ENCODE measurements around the gene BMPR1A.

Gene BMPR1A

DNA sequence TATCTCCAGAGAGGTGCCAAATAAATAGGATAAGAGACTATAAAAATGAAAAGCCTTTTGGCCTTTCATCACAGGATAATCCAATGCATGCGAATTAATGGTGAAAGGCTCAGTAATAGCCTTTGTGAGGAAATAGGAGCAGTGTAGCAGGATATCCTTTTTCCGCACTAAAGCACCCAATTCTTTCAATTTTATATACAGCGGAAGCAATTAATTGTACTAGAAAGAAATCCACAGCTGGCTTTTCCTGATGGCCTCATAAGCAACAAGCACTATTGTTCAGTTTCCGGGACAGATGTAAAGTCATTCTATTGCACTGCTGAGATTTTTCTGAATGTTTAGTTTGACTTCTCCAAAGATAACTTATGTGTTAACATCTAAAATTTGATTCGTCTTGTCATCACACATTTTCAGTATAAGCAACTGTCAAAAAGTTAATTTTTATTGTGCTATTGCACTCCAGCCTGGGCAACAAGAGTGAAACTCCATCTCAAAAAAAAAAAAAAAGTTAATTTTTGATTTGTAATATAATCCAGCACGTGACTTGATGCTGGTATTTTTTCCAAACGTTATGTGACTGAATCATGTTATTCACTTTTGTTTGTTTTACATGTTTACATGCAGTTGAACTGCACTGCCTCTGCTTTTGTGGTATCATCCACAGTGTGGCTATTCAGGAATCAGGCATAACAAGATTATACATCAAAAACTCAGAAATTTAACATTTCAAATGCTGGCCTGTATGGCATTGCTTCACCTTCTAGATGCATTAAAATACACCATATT is 8.4 kb upstream of the BMPR1A start:
- Histone ChIP-seq H3K18ac (ENCODE audit: low read length) (no peak overlapping the region), H3K23ac (ENCODE audit: low read length) (no peak overlapping the region), H3K79me1 (ENCODE audit: low read length) (no peaks in the 10 kb centered on the region), H3K27me3 (ENCODE audit: insufficient read depth, low read length) (no peaks in the 10 kb centered on the region), H2BK12ac (ENCODE audit: low read length) (no peak overlapping the region), H2AK5ac (ENCODE audit: low read length) (no peak overlapping the region), H3K79me2 (ENCODE audit: control insufficient read depth, insufficient read depth, low read length, poor library complexity) (no peaks in the 10 kb centered on the region), H3K4me2 (ENCODE audit: low read length) (no peak overlapping the region), H3K27ac (ENCODE audit: low read depth, low read length) (no peak overlapping the region), H4K8ac (ENCODE audit: low read depth, low read length) (no peak overlapping the region), H3K36me3 (ENCODE audit: control insufficient read depth in 1 of 2, insufficient read depth in 2 of 2, low read length in 2 of 2) (no peaks in the 10 kb centered on the region), H3K9me3 (ENCODE audit: insufficient read depth, low read depth, low read length) (no peaks in the 10 kb centered on the region), H3K4me1 (ENCODE audit: control insufficient read depth in 1 of 2, insufficient read depth in 2 of 2, low read length in 2 of 2) (no peaks in the 10 kb centered on the region), H4K91ac (ENCODE audit: low read depth, low read length) (no peak overlapping the region), H2BK5ac (ENCODE audit: low read depth, low read length, poor library complexity) (no peak overlapping the region), H3K14ac (ENCODE audit: low read length) (no peak overlapping the region), H3K4me3 (ENCODE audit: low read depth, low read length) (no peak overlapping the region), H2BK120ac (ENCODE audit: insufficient read depth, low read length, poor library complexity) (no peak overlapping the region), H3K4ac (ENCODE audit: low read depth, low read length) (no peak overlapping the region), H4K12ac (ENCODE audit: low read depth, low read length) (no peak overlapping the region), H3K9ac (ENCODE audit: low read length) (no peak overlapping the region), H2AFZ (ENCODE audit: insufficient read depth, low read length, poor library complexity) (no peak overlapping the region)
- no peak for DNase-seq
- no CpG with 5 or more reads among the region's 7 CpGs for WGBS (ENCODE audit: extremely low coverage, insufficient coverage, insufficient read length)

- H3K36me3 ChIP-seq (ENCODE audit: control insufficient read depth in 1 of 2, insufficient read depth in 2 of 2, low read length in 2 of 2): no peaks in the 10 kb centered on the region
- H3K79me1 ChIP-seq (ENCODE audit: low read length): no peaks in the 10 kb centered on the region
- WGBS (ENCODE audit: extremely low coverage, insufficient coverage, insufficient read length): no CpG with 5 or more reads among the region's 9 CpGs
- no peak overlapping the region for H2AFZ ChIP-seq (ENCODE audit: insufficient read depth, low read length, poor library complexity)
- H3K4ac ChIP-seq (ENCODE audit: low read depth, low read length): no peak overlapping the region
- no peak overlapping the region for H3K27ac ChIP-seq (ENCODE audit: low read depth, low read length)
- peaks cover 2 to 3% of the 10 kb centered on the region in 2 experiments for H3K4me1 ChIP-seq (ENCODE audit: control insufficient read depth in 1 of 2, insufficient read depth in 2 of 2, low read length in 2 of 2)
- no peak for DNase-seq
- no peak overlapping the region for H2AK5ac ChIP-seq (ENCODE audit: low read length)
- peaks cover 2% of the 10 kb centered on the region for H3K79me2 ChIP-seq (ENCODE audit: control insufficient read depth, insufficient read depth, low read length, poor library complexity)
- no peak overlapping the region for H2BK5ac ChIP-seq (ENCODE audit: low read depth, low read length, poor library complexity)
- H2BK12ac ChIP-seq (ENCODE audit: low read length): no peak overlapping the region
- no peak overlapping the region for H3K4me3 ChIP-seq (ENCODE audit: low read depth, low read length)
- no peak overlapping the region for H4K12ac ChIP-seq (ENCODE audit: low read depth, low read length)
- no peak overlapping the region for H3K14ac ChIP-seq (ENCODE audit: low read length)
- H2BK120ac ChIP-seq (ENCODE audit: insufficient read depth, low read length, poor library complexity): no peak overlapping the region
- H3K9me3 ChIP-seq (ENCODE audit: insufficient read depth, low read depth, low read length): peaks cover 2% of the 10 kb centered on the region
- H4K91ac ChIP-seq (ENCODE audit: low read depth, low read length): no peak overlapping the region
- no peak overlapping the region for H3K18ac ChIP-seq (ENCODE audit: low read length)
- H3K23ac ChIP-seq (ENCODE audit: low read length): no peak overlapping the region
- H3K9ac ChIP-seq (ENCODE audit: low read length): no peak overlapping the region
- H3K4me2 ChIP-seq (ENCODE audit: low read length): no peak overlapping the region
- no peak overlapping the region for H4K8ac ChIP-seq (ENCODE audit: low read depth, low read length)
- H3K27me3 ChIP-seq (ENCODE audit: insufficient read depth, low read length): no peaks in the 10 kb centered on the region
Observed at GRCh38 chr10:86749854-86750253, 6.6 kb upstream of the BMPR1A start.

DNA sequence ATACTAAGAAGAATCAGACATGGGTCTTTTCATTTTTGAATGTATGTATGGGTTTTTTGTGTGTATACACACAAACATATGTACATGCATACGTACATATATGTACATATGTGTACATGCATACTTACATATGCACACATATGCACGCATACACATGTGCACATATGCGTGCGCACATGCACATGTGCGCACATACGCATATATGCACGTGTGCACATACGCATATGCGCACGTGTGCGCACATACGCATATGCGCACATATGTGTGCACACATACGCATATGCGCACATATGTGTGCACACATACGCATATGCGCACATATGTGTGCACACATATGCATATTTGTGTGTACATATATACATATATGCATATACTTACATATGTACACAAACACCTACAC is 4.9 kb upstream of the BMPR1A start:
- WGBS (ENCODE audit: extremely low coverage, insufficient coverage, insufficient read length): no CpG with 5 or more reads among the region's 17 CpGs
- no peaks in the 10 kb centered on the region for H3K27me3 ChIP-seq (ENCODE audit: insufficient read depth, low read length)
- H3K9ac ChIP-seq (ENCODE audit: low read length): no peak overlapping the region

DNA sequence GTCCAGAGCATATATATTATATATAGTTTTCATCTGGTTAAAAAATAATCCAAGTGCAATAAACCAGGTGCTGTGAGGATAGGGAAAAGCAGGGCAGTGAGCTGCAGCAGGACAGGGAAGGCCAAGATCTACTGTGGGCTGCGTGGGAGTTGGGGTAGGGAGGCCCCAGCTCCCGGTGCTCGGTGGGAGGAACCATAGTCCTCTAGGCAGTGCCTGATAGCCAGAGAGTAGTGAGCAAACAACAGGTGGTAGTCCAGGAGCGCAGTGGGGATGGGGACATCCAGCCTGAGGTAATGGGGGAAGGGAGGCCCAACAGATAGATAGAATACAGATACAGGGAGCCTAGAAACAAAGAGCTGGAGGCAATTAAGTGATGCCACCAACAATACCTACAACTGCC is 4.1 kb upstream of the BMPR1A start:
- Histone ChIP-seq H4K91ac (ENCODE audit: low read depth, low read length) (no peak overlapping the region), H2AFZ (ENCODE audit: insufficient read depth, low read length, poor library complexity) (no peak overlapping the region), H3K14ac (ENCODE audit: low read length) (no peak overlapping the region), H2BK120ac (ENCODE audit: insufficient read depth, low read length, poor library complexity) (no peak overlapping the region), H3K4me1 (ENCODE audit: control insufficient read depth in 1 of 2, insufficient read depth in 2 of 2, low read length in 2 of 2) (peaks cover 2 to 3% of the 10 kb centered on the region in 2 experiments), H2BK12ac (ENCODE audit: low read length) (no peak overlapping the region), H3K4ac (ENCODE audit: low read depth, low read length) (no peak overlapping the region), H3K79me2 (ENCODE audit: control insufficient read depth, insufficient read depth, low read length, poor library complexity) (peaks cover 16% of the 10 kb centered on the region), H3K4me2 (ENCODE audit: low read length) (no peak overlapping the region), H3K36me3 (ENCODE audit: control insufficient read depth in 1 of 2, insufficient read depth in 2 of 2, low read length in 2 of 2) (no peaks in the 10 kb centered on the region), H3K23ac (ENCODE audit: low read length) (no peak overlapping the region), H3K4me3 (ENCODE audit: low read depth, low read length) (no peak overlapping the region), H3K18ac (ENCODE audit: low read length) (no peak overlapping the region), H3K9me3 (ENCODE audit: insufficient read depth, low read depth, low read length) (peaks cover 2% of the 10 kb centered on the region), H3K27me3 (ENCODE audit: insufficient read depth, low read length) (no peaks in the 10 kb centered on the region), H3K27ac (ENCODE audit: low read depth, low read length) (no peak overlapping the region), H2BK5ac (ENCODE audit: low read depth, low read length, poor library complexity) (no peak overlapping the region), H2AK5ac (ENCODE audit: low read length) (no peak overlapping the region), H3K9ac (ENCODE audit: low read length) (no peak overlapping the region), H4K12ac (ENCODE audit: low read depth, low read length) (no peak overlapping the region), H3K79me1 (ENCODE audit: low read length) (peaks cover 17% of the 10 kb centered on the region), H4K8ac (ENCODE audit: low read depth, low read length) (no peak overlapping the region)
- no CpG with 5 or more reads among the region's 4 CpGs for WGBS (ENCODE audit: extremely low coverage, insufficient coverage, insufficient read length)
- no peak for DNase-seq

More for the DNA sequence above, 4.9 kb upstream of the BMPR1A start:
- Histone ChIP-seq H4K91ac (ENCODE audit: low read depth, low read length) (no peak overlapping the region), H2AFZ (ENCODE audit: insufficient read depth, low read length, poor library complexity) (no peak overlapping the region), H3K23ac (ENCODE audit: low read length) (no peak overlapping the region), H3K9me3 (ENCODE audit: insufficient read depth, low read depth, low read length) (peaks cover 2% of the 10 kb centered on the region), H3K18ac (ENCODE audit: low read length) (no peak overlapping the region), H2BK5ac (ENCODE audit: low read depth, low read length, poor library complexity) (no peak overlapping the region), H3K27ac (ENCODE audit: low read depth, low read length) (no peak overlapping the region), H3K4me2 (ENCODE audit: low read length) (no peak overlapping the region), H3K79me1 (ENCODE audit: low read length) (peaks cover 8% of the 10 kb centered on the region), H3K4ac (ENCODE audit: low read depth, low read length) (no peak overlapping the region), H2BK12ac (ENCODE audit: low read length) (no peak overlapping the region), H3K4me1 (ENCODE audit: control insufficient read depth in 1 of 2, insufficient read depth in 2 of 2, low read length in 2 of 2) (peaks cover 2 to 3% of the 10 kb centered on the region in 2 experiments), H2AK5ac (ENCODE audit: low read length) (no peak overlapping the region), H3K14ac (ENCODE audit: low read length) (no peak overlapping the region), H4K12ac (ENCODE audit: low read depth, low read length) (no peak overlapping the region), H3K4me3 (ENCODE audit: low read depth, low read length) (no peak overlapping the region), H4K8ac (ENCODE audit: low read depth, low read length) (no peak overlapping the region), H3K79me2 (ENCODE audit: control insufficient read depth, insufficient read depth, low read length, poor library complexity) (peaks cover 7% of the 10 kb centered on the region), H3K36me3 (ENCODE audit: control insufficient read depth in 1 of 2, insufficient read depth in 2 of 2, low read length in 2 of 2) (no peaks in the 10 kb centered on the region), H2BK120ac (ENCODE audit: insufficient read depth, low read length, poor library complexity) (no peak overlapping the region)
- DNase-seq: no peak

Data from trophoblast cell (in vitro differentiated cells and primary cell).